Panc1 (cell line): ENCODE results near the gene PRKCZ. TPM values are rescaled to one million over a fixed set of nuclear protein-coding genes. Genes with fewer than 3 reads are reported as not detected.

Experiments
- ATAC-seq: fragments of 200-7000 bp; cut with Tn5 transposase; 2 replicates; pipeline ENCODE4 v1.9.1; 2020; ENCODE audit warnings: mild to moderate bottlenecking, moderate library complexity
- BruUV-seq: library from RNA; stranded (reverse); fragments of 400-500 nt; replicated peaks from 2 replicates; lab custom pipeline; 2021; lab: Mats Ljungman, UMichigan
- CTCF ChIA-PET: fragments of 300-600 bp; sonication (Branson Sonifier 250); formaldehyde crosslinking; loops from one replicate; lab custom pipeline; 2022; ENCODE audit warnings: antibody characterized with exemption; lab: Charles Lee
- POLR2A ChIA-PET: fragments of 300-600 bp; sonication (Branson Sonifier 250); formaldehyde crosslinking; loops from one replicate; lab custom pipeline; 2022; ENCODE audit warnings: antibody characterized with exemption; lab: Charles Lee
- DNase-seq: peaks from one replicate; pipeline ENCODE4 v3.0.0-alpha.2; 2010; ENCODE audit warnings: low read depth, low spot score
- H3K27ac ChIP-seq: 2 replicates; pipeline ENCODE4 v1.5.1; 2011; ENCODE audit warnings: mild to moderate bottlenecking, low read length, inconsistent platforms
- H3K27me3 ChIP-seq: fragments of 200-500 bp; sonication (Bioruptor generic); 2 replicates; pipeline ENCODE4 v1.6.0; 2014; ENCODE audit warnings: low read length, inconsistent platforms; ENCODE audit not compliant: control insufficient read depth, insufficient read depth
- H3K36me3 ChIP-seq: fragments of 200-500 bp; sonication (Bioruptor generic); 2 replicates; pipeline ENCODE4 v1.5.1; 2014; ENCODE audit warnings: inconsistent platforms, mild to moderate bottlenecking, low read length, moderate library complexity; ENCODE audit not compliant: control insufficient read depth, insufficient read depth
- H3K4me1 ChIP-seq: 2 replicates; pipeline ENCODE4 v1.5.1; 2011; ENCODE audit warnings: inconsistent platforms, mild to moderate bottlenecking, low read length, moderate library complexity; ENCODE audit not compliant: control insufficient read depth, insufficient read depth
- H3K4me3 ChIP-seq, 2 experiments: 2 replicates each; pipeline ENCODE4 v1.5.1; 2011 to 2012; ENCODE audit warnings: low read depth in 2 of 2, low read length in 2 of 2, mild to moderate bottlenecking in 2 of 2, inconsistent platforms in 1 of 2, moderate library complexity in 1 of 2
- H3K9me3 ChIP-seq: fragments of 200-500 bp; sonication (Bioruptor generic); 2 replicates; pipeline ENCODE4 v1.5.1; 2014; ENCODE audit warnings: low read depth, mild to moderate bottlenecking, inconsistent platforms, low read length, moderate library complexity; ENCODE audit not compliant: control insufficient read depth, insufficient read depth
- POLR2AphosphoS5 ChIP-seq: IDR thresholded peaks from 2 replicates; pipeline ENCODE4 v1.6.1; 2012; ENCODE audit warnings: mild to moderate bottlenecking, low read depth, low read length, moderate library complexity
- SIN3A ChIP-seq: IDR thresholded peaks from 2 replicates; pipeline ENCODE4 v1.6.1; 2012; ENCODE audit warnings: low read depth, mild to moderate bottlenecking, low read length, moderate library complexity, borderline replicate concordance; ENCODE audit not compliant: insufficient read depth
- TCF7L2 ChIP-seq: IDR thresholded peaks from 2 replicates; pipeline ENCODE4 v1.6.1; 2011; ENCODE audit warnings: mild to moderate bottlenecking, low read depth, low read length, inconsistent platforms
- in situ Hi-C: cut with HindIII; loops from 2 replicates; pipeline ENCODE4 v1.10.0; 2016; ENCODE audit warnings: low sequenced_read_pairs, low pct_unique_long_range_greater_than_20kb
- intact Hi-C: fragments of 100-400 bp; cut with micrococcal nuclease; formaldehyde crosslinking; loops from one replicate; pipeline ENCODE4 v1.10.0; 2022; ENCODE audit not compliant: unreplicated experiment
- total RNA-seq: library from RNA; stranded (reverse); gene quantifications from one replicate; pipeline ENCODE4 v1.2.1, GENCODE V29; 2021; ENCODE audit not compliant: unreplicated experiment
- TF ChIP-seq, protein P1 (sequence below), 2 experiments: IDR thresholded peaks; 2 replicates each; pipeline ENCODE4 v1.6.1; 2011 to 2012; ENCODE audit warnings: low read depth in 2 of 2, control low read depth in 1 of 2, low read length in 1 of 2, mild to moderate bottlenecking in 1 of 2, moderate library complexity in 1 of 2; ENCODE audit not compliant: insufficient read depth in 1 of 2
- TF ChIP-seq, protein P2 (sequence below): fragments of 450-650 bp; IDR thresholded peaks from 2 replicates; pipeline ENCODE4 v1.5.1; 2017; ENCODE audit warnings: mild to moderate bottlenecking

The PRKCZ gene
- total RNA-seq, 1 experiment from 2014 or later, result 26.7 TPM

DNA sequence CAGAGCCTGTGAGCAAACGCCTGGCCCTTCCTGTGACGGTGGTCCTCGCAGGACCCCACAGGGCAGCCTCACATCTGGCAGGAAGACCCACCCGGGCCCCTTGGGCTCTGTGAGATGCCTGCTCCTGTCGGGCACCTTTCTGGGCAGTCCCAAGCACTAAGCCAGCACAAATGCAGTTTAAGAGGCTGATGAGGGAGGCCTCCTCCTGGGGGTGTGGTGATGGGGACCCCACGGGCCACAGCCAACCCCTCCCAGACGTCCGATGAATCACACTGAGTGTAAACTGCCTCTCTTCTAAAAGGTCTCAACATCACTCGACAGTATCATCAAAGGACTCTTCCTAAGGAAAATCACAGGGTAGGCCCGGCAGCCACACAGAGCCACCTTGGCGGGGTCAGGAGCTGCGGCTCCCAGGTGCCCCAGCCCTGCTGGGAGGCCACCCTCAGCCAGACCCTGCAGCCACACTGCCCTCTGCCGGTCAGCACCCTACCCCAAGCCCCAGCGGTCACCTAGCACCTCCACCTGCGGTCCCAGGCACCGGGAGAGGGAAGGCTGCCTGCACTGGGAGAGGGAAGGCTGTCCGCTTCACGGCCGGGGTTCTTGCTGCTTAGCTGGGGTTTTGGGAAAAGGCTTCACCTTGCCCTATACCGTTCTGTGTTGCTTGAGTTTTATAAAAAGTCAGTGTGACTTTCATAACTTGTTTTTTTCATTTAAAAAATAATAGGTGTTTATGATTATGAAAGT, 3.9 kb upstream of the PRKCZ start:
- no peak for TF ChIP-seq TCF7L2
- no peak for TF ChIP-seq POLR2AphosphoS5
- TF ChIP-seq, protein P1, sequence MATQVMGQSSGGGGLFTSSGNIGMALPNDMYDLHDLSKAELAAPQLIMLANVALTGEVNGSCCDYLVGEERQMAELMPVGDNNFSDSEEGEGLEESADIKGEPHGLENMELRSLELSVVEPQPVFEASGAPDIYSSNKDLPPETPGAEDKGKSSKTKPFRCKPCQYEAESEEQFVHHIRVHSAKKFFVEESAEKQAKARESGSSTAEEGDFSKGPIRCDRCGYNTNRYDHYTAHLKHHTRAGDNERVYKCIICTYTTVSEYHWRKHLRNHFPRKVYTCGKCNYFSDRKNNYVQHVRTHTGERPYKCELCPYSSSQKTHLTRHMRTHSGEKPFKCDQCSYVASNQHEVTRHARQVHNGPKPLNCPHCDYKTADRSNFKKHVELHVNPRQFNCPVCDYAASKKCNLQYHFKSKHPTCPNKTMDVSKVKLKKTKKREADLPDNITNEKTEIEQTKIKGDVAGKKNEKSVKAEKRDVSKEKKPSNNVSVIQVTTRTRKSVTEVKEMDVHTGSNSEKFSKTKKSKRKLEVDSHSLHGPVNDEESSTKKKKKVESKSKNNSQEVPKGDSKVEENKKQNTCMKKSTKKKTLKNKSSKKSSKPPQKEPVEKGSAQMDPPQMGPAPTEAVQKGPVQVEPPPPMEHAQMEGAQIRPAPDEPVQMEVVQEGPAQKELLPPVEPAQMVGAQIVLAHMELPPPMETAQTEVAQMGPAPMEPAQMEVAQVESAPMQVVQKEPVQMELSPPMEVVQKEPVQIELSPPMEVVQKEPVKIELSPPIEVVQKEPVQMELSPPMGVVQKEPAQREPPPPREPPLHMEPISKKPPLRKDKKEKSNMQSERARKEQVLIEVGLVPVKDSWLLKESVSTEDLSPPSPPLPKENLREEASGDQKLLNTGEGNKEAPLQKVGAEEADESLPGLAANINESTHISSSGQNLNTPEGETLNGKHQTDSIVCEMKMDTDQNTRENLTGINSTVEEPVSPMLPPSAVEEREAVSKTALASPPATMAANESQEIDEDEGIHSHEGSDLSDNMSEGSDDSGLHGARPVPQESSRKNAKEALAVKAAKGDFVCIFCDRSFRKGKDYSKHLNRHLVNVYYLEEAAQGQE (IDR thresholded peaks at IDR 0.05; ENCODE audit: insufficient read depth in 1 of 2, low read depth in 2 of 2, low read length in 1 of 2), result 0 out of 4 replicates have a peak, but pooled peaks of 1 of the 2 experiments have one; percentile 30
- TF ChIP-seq, protein P2, sequence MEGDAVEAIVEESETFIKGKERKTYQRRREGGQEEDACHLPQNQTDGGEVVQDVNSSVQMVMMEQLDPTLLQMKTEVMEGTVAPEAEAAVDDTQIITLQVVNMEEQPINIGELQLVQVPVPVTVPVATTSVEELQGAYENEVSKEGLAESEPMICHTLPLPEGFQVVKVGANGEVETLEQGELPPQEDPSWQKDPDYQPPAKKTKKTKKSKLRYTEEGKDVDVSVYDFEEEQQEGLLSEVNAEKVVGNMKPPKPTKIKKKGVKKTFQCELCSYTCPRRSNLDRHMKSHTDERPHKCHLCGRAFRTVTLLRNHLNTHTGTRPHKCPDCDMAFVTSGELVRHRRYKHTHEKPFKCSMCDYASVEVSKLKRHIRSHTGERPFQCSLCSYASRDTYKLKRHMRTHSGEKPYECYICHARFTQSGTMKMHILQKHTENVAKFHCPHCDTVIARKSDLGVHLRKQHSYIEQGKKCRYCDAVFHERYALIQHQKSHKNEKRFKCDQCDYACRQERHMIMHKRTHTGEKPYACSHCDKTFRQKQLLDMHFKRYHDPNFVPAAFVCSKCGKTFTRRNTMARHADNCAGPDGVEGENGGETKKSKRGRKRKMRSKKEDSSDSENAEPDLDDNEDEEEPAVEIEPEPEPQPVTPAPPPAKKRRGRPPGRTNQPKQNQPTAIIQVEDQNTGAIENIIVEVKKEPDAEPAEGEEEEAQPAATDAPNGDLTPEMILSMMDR, result peak; percentile 96
- no peak for TF ChIP-seq SIN3A
- POLR2A ChIA-PET, result no interaction called here
- Histone ChIP-seq H3K9me3 (no peaks in the 10 kb centered on the region), H3K27ac (no peak overlapping the region), H3K4me1 (peaks cover 4% of the 10 kb centered on the region), H3K27me3 (no peaks in the 10 kb centered on the region), H3K36me3 (no peaks in the 10 kb centered on the region; the same call in 1 of the 2 replicates), H3K4me3 (no peak overlapping the region)
- DNase-seq (no peak), ATAC-seq (peak; percentile 64)
- intact Hi-C loops, result loop anchor here (5.0 kb wide), 1 partner anchor 104 kb away; no protein-coding TSS in a partner anchor
- no TSS peak for BruUV-seq
- in situ Hi-C loops, result no loop called here
- CTCF ChIA-PET, result interaction anchor here (0.7 to 1.4 kb wide), 4 partner anchors 14 to 102 kb away, joined by 3 to 6 read pairs (median 4); no protein-coding TSS in a partner anchor

DNA sequence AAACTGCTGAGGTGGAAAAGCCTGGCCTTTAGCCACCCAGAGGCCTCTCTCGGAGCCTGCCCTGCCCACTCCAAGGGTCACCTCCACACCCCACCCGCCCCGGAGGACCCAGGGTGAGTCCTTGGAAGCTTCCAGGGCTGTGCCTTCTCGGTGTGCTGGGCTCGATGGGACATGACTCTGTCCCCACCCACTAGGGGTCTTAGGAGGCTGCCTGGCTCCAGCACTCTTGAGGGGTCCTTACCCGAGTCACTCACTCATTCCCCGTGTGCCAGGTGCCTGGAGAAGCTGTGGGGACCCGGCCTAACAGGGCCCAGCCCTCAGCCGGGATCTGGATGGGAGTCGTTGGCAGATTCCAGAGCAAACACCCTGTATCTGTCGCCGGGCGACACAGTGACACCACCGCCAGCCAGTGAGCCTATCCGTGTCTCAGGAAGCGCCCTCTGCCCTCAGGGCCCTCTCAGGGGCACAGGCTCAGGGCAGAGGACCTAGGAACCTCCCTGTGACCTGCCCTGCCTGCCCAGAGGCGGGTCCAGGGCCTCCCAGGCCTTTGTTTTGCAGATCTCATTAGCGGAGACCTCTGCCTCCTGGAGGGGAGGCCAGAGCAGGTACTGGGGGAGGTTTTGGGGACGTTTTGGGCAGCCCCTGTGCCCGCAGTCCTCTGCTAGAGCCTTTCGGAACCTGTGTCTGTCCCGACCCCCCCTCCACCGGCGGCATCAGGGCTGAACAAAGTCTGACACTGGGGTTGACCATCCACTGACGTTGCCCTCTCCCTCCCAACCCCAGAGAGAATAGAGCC, 3.1 kb upstream of the PRKCZ start:
- Histone ChIP-seq H3K27me3 (no peaks in the 10 kb centered on the region), H3K27ac (no peak overlapping the region), H3K36me3 (no peaks in the 10 kb centered on the region; the same call in 1 of the 2 replicates), H3K4me1 (peaks cover 4% of the 10 kb centered on the region), H3K4me3 (no peak overlapping the region), H3K9me3 (no peaks in the 10 kb centered on the region)
- in situ Hi-C loops, result no loop called here
- no TSS peak for BruUV-seq
- ATAC-seq (no peak), DNase-seq (no peak)
- intact Hi-C loops, result loop anchor here (5.0 kb wide), 1 partner anchor 105 kb away; no protein-coding TSS in a partner anchor
- TF ChIP-seq, protein P2, result no peak
- TF ChIP-seq TCF7L2 (no peak), SIN3A (no peak), POLR2AphosphoS5 (no peak)
- TF ChIP-seq, protein P1 (IDR thresholded peaks at IDR 0.05; ENCODE audit: insufficient read depth in 1 of 2, low read depth in 2 of 2, low read length in 1 of 2), result no peak
- ChIA-PET CTCF (interaction anchor here (0.7 to 1.4 kb wide), 3 partner anchors 15 to 86 kb away, joined by 3 to 6 read pairs (median 3); no protein-coding TSS in a partner anchor), POLR2A (no interaction called here)
